Brain pericyte (primary cell): ENCODE measurements around the gene EVA1C.
"Not testable (repeated sequence)": the region's sequence is repeated elsewhere in the genome, so short reads cannot be mapped to it uniquely, and the experiment has no call there.

Experiments
- DNase-seq: peaks from one replicate; pipeline ENCODE4 v3.0.0-alpha.2; 2012; ENCODE audit warnings: low read depth, low spot score

EVA1C gene

DNA sequence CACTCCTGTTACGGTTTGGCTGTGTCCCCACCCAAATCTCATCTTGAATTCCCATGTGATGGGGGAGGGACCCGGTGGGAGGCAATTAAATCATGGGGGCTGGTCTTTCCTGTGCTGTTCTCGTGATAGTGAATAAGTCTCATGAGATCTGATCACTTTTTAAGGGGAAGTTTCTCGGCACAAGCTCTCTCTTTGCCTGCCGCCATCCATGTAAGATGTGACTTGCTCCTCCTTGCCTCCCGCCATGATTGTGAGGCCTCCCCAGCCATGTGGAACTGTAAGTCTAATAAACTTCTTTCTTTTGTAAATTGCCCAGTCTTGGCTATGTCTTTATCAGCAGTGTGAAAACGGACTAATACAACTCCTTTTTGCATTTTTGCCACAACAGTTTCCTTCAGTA is 118.3 kb downstream of the EVA1C start:
- not testable (repeated sequence) for DNase-seq

DNA sequence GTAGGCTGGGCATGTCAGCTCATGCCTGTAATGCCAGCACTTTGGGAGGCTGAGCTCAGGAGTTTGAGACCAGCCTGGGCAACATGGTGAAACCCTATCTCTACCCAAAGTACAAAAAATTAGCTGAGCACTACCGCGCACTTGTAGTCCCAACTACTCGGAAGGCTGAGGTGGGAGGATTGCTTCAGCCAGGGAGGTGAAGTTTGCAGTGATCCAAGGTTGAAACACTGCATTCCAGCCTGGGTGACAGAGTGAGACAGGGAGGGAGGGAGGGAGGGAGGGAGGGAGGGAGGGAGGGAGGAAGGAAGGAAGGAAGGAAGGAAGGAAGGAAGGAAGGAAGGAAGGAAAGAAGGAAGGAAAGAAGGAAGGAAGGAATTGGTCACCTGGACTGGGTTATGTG is 119.1 kb downstream of the EVA1C start:
- DNase-seq: not testable (repeated sequence)

DNA sequence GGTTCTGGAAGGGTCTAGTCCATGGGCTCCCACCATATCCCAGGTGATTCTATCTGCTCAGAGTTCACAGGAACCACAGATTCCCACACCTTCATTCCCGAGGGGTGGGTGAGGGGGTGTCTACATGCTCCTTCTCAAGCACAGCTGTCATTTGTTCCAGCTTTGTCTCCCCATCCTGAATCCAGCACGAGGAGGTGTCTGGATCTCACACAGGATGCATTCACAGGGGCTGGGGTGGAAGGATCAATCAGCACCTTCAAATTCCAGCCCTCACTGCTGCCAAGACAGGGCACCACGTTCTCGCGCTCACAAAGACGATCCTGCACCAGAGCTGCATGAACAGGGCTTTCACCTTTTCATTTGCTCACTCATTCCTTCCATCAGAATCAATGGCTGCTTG is 120.1 kb downstream of the EVA1C start:
- DNase-seq: no peak

DNA sequence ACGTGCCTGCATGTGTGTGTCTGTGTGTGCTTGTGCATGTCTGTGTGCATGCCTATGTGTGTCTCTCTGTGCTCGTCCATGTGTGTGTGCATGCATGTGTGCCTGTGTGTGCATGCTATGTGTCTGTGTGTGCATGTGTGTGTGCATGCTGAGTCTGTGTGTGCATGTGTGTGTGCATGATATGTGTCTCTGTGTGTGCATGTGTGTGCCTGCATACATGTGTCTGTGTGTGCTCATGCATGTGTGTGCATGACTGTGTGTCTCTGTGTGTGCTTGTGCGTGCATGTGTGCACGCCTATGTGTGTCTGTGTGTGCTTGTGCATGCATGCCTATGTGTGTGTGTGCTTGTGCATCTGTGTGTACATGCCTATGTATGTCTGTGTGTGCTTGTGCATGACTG is 120.5 kb downstream of the EVA1C start:
- no peak for DNase-seq

DNA sequence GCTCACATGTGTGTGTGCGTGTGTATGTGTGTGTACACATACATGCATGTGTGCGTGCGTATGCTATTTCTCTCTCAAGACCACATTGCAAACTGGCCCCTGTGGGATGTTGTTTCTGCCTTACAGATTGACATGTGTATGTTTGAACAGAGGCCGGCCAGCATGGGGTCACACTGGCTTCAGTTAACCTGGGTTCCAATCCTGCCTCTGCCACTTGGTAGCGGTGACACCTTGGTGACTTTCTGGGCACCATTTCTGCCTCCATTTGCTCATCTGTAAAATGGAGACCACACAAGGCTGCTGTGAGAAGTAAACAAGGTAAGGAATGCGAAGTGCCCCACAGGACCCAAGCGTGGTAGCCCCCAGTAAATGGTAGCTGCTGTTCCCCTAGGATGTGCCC is 121.1 kb downstream of the EVA1C start:
- DNase-seq: no peak

DNA sequence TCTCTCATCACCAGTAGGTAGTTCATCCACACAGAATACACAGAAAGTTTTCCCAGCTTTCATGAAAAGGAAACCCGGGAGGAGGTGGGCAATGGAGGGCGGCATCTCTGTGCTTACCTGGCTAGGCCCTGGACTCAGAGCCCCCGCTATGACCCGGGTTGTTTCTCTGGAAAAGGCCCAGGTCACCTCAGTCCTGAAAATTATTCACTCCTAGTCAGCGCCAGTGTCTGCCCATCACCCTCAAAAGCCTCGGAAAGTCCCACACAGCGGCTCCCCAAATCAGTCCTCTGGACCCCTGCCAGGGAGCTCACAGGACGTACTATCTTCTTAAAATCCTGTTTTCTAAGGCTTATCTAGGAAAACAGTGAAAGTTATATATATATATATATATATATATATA is 121.6 kb downstream of the EVA1C start:
- no peak for DNase-seq

DNA sequence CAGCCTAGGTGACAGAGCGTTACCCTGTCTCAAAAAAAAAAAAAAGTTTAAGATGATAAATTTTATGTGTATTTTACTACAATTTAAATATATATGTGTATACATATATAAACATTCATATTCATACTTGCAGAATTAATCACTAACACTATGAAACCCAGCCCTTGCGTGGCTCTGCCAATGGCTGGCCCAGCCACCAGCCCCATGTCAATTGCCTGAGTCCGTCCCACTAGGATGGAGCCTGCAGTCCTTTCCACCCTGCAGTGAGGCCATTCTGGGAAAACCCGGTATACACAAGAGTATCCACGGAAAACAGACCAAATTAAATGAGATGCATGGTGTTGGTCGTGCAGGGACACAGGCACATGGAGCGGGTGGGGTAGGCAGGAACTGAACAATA is 123.1 kb downstream of the EVA1C start:
- no peak for DNase-seq

DNA sequence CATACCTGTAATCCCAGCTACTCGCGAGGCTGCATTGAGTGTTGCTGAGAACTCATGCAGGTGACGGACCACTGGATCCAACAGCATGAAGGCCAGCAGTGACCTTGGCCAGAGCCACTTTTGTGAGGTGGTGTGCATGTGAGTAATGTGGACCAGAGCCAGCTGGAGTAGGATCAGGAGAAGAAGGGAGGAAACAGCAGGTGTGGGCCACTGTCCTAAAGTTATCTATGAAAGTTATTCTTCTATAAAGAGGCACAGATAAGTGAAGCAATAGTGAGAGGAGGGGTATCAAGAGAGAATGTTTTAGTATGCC is 125.0 kb downstream of the EVA1C start:
- no peak for DNase-seq

DNA sequence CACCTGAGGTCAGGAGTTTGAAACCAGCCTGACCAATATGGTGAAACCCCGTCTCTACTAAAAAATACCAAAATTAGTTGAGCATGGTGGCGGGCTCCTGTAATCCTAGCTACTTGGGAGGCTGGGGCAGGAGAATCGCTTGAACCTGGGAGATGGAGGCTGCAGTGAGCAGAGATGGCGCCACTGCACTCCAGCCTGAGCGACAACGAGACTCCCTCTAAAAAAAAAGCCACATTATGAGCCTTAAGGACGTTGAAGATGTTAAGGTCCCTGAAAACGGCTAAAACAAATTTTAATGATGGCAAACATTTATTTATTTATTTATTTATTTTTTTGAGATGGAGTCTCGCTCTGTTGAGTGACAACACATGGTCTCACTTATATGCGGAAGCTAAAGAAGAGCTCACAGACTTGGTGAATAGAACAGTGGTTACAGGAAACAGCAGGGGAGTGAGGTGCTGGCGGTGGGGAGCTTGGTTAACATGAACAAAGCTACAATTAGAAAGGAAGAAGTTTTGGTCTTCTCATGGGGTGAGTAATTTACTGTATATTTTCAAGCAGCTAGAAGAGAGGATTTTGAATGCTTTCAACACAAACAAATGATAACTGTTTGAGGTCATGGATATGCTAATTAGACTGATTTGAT is 125.8 kb downstream of the EVA1C start:
- no peak for DNase-seq

DNA sequence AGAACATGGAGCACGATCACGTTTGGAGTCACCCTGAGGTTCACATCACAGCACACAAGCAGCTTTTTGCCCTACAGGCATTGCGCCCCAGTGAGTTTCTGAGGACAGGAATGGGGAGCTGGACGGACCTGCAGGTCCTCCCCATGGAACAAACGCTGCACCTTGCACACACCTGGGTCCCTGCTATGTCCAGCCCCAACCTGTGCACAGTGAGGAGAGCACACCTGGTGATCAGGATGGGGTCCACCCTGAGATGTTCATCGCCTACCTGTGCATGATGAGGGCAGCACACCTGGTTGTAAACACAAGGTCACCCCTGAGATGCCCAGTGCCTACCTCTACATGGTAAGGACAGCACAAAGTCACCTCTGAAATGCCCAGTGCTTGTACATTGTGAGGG is 126.9 kb downstream of the EVA1C start:
- no peak for DNase-seq

DNA sequence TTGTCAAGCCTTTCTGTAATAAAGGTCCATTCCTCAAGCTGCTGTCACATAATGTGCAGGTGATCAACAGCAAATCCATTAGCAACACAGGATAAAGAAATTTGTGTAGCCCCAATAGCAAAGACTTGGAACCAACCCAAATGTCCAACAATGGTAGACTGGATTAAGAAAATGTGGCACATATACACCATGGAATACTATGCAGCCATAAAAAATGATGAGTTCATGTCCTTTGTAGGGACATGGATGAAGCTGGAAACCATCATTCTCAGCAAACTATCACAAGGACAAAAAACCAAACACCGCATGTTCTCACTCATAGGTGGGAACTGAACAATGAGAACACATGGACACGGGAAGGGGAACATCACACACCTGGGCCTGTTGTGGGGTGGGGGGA is 130.6 kb downstream of the EVA1C start:
- not testable (repeated sequence) for DNase-seq

DNA sequence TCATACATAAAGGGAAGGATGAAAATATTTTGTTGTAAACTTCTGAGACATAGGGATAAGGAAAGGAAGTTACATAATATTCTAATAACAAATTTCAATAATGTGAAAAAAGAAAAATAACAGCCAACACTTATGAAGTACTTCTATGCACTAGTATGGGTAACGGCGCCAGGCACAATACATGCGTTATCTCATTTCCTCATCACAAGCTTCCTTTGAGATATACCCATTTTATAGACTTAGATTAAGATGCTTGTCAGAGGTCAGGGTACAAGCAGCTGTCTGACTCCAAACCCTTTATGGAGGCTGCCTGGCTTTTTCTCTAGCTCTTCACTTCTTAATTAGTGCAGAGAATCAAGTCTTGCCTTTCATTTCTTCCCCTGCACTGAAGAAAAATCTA is 131.5 kb downstream of the EVA1C start:
- DNase-seq: no peak

DNA sequence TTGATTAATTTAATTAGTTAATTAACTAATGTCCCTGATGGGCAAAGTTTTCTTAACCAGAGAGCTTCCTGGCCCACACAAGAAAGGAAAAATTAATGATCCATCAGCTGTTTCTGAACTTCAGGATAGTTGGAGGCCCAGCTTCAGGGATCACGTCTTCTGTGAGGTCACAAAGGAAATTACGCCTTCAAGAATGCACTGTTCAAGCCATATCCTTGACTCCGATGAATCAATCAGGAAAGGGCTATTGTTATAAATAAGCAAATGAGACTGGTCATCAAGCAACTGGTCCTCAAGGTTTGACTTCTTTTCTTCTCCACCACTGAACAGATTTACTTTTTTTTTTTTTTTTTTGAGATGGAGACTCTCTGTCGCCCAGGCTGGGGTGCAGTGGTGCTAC is 132.2 kb downstream of the EVA1C start:
- no peak for DNase-seq

DNA sequence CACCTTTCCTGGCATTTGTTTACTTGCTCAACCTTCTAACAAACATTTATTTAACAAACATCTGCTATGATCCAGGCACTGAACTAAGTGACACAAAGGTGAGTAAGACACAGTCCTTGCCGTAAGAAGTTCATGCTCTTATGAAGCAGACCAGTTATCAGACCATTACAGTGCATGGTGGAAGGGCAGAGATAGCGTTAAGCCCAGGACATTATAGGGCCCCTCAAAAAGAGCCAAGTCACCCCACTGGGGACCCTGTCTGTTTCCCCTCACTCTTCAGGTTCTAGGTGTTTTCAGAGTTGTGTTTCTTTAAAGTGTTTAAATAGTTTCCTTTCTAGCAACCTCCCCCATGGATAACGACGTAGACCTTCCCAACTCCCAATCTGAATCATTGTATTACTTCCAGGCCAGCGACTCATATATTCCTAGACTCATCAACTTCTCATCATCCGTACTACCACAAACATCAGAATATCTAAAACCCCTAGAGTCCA is 133.5 kb downstream of the EVA1C start:
- DNase-seq: no peak

DNA sequence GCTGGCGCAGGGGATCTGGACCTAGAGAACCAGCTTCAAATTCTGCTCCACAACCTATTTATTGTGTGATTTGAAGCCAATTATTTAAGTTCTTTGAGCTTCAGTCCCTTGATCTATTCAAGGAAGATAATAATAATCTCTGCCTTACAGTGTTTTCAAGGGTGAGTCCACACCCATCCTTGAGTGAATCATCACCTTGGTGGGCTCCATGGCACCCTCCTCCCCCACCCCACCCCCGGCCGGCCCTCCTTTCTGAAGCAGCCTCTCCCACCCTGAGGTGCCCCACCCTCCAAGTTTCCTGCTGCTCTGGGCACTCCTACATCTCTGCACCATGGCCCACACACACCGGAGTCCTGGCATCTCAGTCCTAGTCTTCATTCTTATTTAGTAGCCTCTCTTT is 134.5 kb downstream of the EVA1C start:
- no peak for DNase-seq

DNA sequence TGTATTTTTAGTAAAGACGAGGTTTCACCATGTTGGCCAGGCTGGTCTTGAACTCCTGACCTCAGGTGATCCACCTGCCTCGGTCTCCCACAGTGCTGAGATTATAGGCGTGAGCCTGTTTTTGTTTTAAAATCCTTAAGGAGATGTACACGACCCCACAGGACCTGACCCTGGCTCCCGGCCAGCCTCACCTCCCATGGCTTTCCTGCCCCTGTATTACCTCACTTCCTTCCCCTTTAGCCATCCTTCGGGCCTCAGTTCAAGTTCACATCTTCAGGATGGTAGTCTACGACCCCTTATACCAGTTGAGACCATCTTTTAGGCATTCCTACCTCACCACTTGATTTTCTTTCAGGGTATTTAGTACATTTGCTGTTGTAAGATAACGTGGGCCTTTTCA is 136.5 kb downstream of the EVA1C start:
- no peak for DNase-seq

DNA sequence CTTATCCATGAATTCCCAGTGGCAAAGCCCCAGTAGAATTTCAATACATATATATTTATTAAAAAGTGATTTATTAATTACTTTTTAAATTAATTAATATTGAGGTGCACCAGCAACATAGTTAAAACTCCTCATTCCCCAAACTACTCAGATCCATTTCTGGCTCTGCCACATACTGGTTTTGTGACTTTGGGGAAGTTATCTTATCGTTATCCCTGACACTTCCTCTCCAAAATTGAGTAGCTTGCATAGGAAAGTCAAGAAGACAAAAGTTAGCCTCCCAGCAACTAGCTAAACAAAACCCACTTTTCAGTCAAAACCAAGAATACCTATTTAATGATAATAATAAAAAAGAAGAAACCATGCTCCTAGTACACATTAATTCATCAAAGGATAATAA is 136.9 kb downstream of the EVA1C start:
- DNase-seq: no peak

DNA sequence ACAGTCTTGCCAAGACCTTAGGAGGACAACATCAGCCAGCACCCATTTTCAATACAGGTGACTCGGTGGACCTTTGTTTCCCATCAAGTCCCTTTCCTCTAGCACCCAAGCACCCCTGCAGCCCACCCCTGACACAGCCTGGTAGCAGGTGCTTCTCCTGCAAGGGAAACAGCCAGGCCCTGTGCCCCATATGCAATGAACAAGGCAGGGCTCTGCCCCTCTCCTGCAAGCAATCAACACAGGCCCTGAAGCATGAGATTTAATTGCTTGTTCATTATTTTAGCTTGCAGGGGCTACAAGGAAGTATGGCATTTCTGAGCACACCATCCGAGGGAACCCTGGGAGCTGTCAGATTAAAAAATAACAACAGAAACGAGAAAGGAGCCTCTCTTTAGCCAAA is 137.4 kb downstream of the EVA1C start:
- no peak for DNase-seq

DNA sequence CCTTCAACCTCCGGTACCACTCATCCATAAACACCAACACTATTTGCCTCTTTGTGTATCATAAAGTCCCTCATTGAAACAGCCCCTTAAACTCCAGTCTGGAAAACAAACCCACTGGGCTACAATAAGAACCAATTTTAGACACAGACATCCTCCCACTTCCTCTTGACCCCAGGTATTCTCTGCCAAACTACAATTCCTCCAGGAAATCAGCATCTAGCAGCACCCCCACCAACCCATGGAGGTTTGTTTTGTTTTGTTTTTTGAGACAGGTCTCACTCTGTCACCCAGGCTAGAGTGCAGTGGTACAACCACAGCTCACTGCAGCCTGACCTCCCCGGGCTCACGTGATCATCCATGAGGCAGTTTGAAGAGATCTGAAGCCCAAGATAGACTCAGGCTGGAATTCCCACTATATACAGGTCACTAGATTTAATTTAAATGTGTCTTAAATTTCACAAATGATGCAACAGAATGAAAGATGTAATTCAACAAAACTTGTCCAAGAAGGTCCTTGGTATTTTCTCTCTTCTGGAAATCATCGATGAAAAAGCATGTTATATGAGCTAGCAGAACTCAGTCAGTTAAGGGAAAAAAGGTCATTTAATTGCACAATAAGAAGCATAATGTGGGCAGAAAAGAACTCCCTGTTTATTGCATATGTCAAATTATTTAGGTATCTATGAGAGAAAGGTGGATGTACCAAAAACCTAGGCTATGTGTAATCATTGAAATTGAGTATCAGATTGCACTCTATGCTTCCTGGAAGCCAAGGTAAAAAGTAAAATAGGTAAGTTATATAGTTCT is 142.5 kb downstream of the EVA1C start:
- DNase-seq: no peak

DNA sequence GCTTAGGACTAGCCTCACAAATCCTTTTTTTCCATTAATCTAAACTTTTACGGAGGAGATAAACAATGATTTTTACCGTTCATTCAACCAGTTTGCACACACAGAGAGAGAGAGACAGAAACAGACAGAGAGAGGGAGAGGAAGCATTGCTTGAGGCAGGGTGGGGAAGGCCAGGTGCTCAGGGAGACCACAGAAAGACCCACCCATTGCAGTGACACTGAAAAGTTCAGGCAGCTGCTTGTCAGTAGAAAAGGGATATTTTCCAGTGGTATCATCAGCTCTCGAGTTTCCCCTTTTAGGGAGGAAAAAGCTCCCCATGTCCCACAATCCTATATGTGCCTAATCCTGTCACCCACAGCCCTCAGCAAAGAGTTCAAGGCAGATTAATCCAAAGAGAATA is 145.6 kb downstream of the EVA1C start:
- no peak for DNase-seq

DNA sequence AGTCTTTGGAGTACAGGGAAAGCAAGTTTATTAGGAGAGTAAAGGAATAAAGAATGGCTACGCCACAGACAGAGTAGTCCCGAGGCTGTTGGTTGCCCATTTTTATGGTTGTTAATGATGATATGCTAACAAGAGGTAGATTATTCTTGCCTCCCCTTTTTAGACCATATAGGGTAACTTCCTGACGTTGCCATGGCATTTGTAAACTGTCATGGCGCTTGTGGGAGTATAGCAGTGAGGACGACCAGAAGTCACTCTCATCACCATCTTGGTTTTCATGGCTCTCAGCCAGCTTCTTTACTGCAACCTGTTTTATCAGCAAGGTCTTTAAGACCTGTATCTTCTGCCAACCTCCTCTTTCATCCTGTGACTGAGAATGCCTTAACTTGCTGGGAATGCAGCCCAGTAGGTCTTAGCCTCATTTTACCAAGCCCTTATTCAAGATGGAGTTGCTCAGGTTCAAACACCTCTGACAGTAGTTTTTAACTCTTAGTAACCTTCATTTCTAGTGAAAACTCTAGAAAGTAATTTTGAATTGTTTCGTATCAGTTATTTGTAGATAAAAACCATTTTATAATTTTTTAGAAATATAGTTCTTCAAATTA is 146.6 kb downstream of the EVA1C start:
- DNase-seq: no peak

DNA sequence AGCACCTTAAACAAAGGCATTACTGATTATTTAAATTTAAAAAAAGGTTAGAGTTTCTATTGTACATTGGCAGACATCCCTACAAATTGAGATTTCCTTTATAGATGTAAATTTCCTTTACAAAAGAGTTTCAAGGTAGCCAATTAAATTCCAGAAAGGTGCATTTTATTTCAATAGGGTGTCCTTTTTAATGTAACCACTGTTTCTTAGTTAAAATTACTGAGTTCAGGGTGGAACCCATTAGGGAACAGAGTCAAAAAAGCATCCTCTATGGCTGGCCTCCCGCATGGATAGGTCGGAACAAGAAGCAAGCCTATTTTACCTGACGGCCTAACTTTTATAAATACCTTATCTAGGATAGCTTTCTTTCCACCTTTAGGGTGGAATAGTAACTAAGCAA is 148.4 kb downstream of the EVA1C start:
- DNase-seq: no peak

DNA sequence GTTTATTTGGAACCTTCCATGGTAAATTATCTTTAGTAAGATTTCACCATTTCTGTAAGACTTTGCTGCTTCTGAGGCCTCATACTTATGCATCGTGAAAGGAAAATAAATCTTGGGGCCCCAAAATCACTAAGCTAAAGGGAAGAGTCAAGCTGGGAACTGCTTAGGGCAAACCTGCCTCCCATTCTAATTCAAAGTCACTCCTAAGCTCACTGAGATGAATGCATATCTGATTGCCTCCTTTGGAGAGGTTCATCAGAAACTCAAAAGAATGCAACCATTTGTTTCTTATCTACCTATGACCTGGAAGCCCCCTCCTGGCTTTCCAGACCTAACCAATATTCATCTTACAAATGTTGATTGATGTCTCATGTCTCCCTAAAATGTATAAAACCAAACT is 149.0 kb downstream of the EVA1C start:
- DNase-seq: not testable (repeated sequence)
